Colonic mucosa (tissue), 4 donors: ENCODE results near the gene FAM222A. TPM values are rescaled to one million over a fixed set of nuclear protein-coding genes. Genes with fewer than 3 reads are reported as not detected.

ENCODE experiments used
- DNase-seq: peaks from one replicate; pipeline ENCODE4 v3.0.0-alpha.2; 2020
- H3K27ac ChIP-seq: fragments of 200-600 bp; one replicate; pipeline ENCODE4 v1.8.0; 2021
- H3K27me3 ChIP-seq: fragments of 200-600 bp; one replicate; pipeline ENCODE4 v1.8.0; 2021
- H3K36me3 ChIP-seq: fragments of 200-600 bp; one replicate; pipeline ENCODE4 v1.8.0; 2021
- H3K4me1 ChIP-seq: fragments of 200-600 bp; one replicate; pipeline ENCODE4 v1.8.0; 2021; ENCODE audit warnings: mild to moderate bottlenecking
- H3K4me3 ChIP-seq: fragments of 200-600 bp; one replicate; pipeline ENCODE4 v1.8.0; 2021
- H3K9ac ChIP-seq, 2 donors: one replicate each; pipeline ENCODE4 v1.7.0; 2013; ENCODE audit warnings: control low read depth in 2 of 2, low read depth in 2 of 2, low read length in 2 of 2
- H3K9me3 ChIP-seq: fragments of 200-600 bp; one replicate; pipeline ENCODE4 v1.8.0; 2021
- intact Hi-C: fragments of 100-400 bp; cut with DNase I; formaldehyde crosslinking; loops from one replicate; pipeline ENCODE4 v1.14.1; 2022
- total RNA-seq, 2 donors: library from RNA; stranded (reverse); fragmentation: NEBNext Ultra II Directional in 1 of 2; extraction: Animal tissue kit (Norgen Biotek cat#: 25700) in 1 of 2; gene quantifications; one replicate each; pipeline ENCODE4 v1.2.1, GENCODE V29; 2021
- TF ChIP-seq, protein P1 (sequence below): fragments of 200-600 bp; IDR thresholded peaks from one replicate; pipeline ENCODE4 v1.8.0; 2022; ENCODE audit warnings: antibody characterized with exemption, mild to moderate bottlenecking
- donor health status: healthy.
- donor health status: DM: no; HTN: no; CAD: no.
- donor health status: DM: no; HTN: no; CAD: no.

The FAM222A gene
- total RNA-seq, 2 donors from 2014 or later: 3.9 to 5.5 TPM

DNA sequence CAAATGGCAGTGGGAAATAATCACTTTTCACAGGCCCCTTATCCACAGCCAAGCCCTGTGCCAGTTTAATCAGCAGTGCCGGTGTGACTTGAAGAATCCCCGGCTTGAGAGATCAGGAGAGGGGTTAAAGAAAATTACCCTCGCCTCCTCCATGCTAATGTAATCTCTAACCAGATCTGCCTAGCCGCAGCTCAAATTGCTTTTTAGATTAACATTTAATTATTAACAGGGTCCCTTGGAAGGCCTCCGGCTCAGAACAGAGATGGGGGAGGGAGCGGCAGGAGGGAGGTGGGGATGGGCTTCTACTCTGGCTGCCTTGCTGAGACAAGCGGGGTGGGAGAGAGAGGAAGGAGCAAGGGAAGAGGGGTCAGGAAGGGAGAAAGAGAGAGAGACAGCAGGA is 24.0 kb downstream of the FAM222A start:
- no peak for DNase-seq
- Histone ChIP-seq H3K4me1 (no peaks in the 10 kb centered on the region), H3K27me3 (no peaks in the 10 kb centered on the region), H3K27ac (no peak overlapping the region), H3K4me3 (no peak overlapping the region), H3K36me3 (no peaks in the 10 kb centered on the region), H3K9ac (no peak overlapping the region), H3K9me3 (no peaks in the 10 kb centered on the region)
- TF ChIP-seq, protein P1, sequence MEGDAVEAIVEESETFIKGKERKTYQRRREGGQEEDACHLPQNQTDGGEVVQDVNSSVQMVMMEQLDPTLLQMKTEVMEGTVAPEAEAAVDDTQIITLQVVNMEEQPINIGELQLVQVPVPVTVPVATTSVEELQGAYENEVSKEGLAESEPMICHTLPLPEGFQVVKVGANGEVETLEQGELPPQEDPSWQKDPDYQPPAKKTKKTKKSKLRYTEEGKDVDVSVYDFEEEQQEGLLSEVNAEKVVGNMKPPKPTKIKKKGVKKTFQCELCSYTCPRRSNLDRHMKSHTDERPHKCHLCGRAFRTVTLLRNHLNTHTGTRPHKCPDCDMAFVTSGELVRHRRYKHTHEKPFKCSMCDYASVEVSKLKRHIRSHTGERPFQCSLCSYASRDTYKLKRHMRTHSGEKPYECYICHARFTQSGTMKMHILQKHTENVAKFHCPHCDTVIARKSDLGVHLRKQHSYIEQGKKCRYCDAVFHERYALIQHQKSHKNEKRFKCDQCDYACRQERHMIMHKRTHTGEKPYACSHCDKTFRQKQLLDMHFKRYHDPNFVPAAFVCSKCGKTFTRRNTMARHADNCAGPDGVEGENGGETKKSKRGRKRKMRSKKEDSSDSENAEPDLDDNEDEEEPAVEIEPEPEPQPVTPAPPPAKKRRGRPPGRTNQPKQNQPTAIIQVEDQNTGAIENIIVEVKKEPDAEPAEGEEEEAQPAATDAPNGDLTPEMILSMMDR: no peak
- intact Hi-C loops: no loop called here

DNA sequence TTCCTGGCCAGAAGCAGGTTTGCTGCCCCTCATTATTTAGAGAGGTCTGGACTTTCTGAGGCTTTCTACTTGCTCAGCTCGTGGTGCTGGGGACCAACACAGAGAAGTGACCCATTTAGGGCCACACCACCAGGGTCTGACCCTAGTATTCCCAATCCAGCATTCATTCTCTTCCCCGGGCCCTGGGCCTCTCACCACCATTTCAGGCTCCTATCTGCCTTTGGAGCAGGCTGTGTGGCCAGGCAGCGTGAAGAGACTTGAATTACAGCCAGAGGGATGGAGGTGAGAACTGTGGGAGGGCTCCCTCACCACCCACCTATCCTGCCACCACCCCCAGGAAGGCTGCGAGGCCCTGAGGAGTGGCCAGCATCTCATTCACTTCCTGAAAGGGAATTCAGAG is 24.6 kb downstream of the FAM222A start:
- intact Hi-C loops: no loop called here
- no peak for DNase-seq
- Histone ChIP-seq H3K36me3 (no peaks in the 10 kb centered on the region), H3K27me3 (no peaks in the 10 kb centered on the region), H3K4me1 (no peaks in the 10 kb centered on the region), H3K4me3 (no peak overlapping the region), H3K9ac (no peak overlapping the region), H3K27ac (no peak overlapping the region), H3K9me3 (no peaks in the 10 kb centered on the region)
- TF ChIP-seq, protein P1: no peak

DNA sequence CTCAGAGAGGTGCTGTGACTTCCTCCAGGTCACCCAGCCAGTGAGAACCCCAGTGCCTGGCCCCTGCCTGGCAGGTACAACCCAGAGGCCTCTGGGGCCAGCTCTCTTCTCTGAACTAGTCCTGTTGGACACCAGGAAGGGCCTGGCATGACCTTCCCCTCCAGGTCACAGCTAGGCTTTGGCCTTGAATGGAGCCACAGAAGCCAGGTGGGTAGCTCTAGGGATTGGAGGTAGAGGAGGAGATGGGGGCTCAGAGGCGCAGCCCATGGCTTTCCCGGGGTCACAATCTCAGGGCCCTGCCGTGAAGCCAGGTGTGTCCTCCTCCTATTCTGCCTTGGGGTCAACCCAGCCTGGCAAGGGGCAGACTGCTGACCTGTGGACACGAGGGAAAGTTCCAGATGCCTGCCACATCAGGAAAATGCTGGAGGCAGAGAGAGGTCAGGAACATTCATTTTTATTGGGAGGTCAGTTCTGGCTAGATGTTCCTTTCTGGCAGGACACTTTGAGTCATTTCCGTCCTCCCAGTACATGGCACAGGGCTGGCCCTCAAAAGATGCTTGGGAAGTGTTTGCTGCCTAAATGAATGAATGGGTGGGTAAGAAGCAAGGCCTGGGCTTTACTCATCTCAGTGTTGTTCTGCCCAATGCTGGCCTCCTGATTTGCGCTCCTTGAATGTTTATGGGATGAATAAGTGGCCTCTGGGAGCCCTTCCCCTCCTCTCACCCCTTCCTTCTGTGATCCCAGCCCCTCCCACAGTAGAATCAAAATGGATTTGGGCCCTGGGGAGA is 25.4 kb downstream of the FAM222A start:
- DNase-seq: no peak
- Histone ChIP-seq H3K36me3 (no peaks in the 10 kb centered on the region), H3K27ac (no peak overlapping the region), H3K27me3 (no peaks in the 10 kb centered on the region), H3K9ac (no peak overlapping the region), H3K4me1 (no peaks in the 10 kb centered on the region), H3K4me3 (no peak overlapping the region), H3K9me3 (no peaks in the 10 kb centered on the region)
- intact Hi-C loops: no loop called here
- TF ChIP-seq, protein P1: no peak

DNA sequence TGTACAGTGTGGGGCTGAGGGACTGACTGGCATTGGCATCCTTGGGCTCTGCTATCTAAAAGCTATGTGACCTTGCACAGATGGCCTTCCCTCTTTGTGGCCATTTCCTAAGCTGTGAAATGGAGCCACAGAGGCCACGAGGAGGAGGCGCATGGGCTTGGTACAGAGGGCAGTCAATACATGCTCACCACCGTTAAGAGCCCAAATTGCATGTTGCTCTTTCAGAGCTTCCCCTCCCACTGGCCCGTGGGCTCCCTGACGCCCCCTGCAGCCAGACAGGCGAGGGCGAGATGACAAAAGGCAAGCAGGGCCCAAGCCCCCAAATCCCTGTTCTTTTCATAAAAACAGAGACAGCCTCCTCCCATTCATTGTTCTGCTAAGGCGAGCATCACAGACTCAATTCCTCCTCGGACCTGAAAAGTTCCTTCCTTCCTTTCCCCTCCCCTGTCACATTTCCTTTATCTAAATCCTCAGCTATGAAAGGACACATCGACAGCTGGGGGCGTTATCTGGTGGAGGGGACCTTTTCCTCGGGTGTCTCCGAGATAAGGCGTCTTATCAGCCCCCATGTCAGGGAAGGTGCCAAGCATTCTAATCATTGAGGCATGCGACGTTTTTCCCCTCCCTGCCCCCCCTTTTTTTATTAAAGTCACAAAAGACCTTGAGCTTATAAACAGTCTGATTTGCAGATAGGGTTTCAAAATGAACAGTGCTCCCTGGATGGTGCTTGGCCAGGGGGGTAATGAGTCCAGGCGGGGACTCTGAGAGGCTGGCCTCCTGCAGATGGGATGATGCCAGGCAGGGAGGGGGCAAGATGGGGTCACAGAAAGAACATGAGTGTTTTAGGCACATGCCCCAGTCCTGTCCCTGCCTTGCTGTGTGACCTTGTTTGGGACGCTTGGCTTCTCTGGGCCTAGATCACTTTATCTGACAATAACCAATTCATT is 26.4 kb downstream of the FAM222A start:
- H3K4me1 ChIP-seq: no peaks in the 10 kb centered on the region
- no peak overlapping the region for H3K4me3 ChIP-seq
- no peak overlapping the region for H3K27ac ChIP-seq
- H3K36me3 ChIP-seq: no peaks in the 10 kb centered on the region
- H3K9me3 ChIP-seq: no peaks in the 10 kb centered on the region
- intact Hi-C loops: no loop called here
- TF ChIP-seq, protein P1: no peak
- H3K27me3 ChIP-seq: no peaks in the 10 kb centered on the region
- no peak for DNase-seq
- H3K9ac ChIP-seq: no peak overlapping the region

DNA sequence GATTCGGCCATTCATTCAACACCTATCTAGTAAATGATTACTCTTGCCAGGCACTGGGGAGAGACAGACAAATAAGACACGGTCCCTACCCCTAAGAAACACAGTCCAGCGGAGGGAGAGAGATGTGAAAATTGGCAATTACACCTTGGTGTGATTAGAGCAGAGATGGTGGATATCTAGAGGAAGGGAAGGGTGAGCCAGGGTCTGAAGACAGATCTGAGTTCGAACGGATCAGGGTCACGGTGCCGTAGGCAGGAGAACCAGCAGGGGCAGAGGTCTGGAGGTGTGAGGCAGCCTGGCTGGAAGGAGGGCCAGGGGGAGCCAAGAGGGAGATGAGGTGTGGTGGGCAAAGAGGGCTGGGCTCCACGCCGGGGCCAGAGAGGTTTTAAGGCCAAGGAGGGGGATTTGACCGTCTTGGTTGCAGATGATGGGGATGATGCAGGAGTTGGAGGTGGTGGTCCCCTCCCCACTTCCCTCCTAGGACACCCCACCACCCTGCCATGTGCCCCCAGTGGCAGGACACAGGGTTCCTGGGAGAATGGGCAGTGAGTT is 27.1 kb downstream of the FAM222A start:
- TF ChIP-seq, protein P1: no peak
- Histone ChIP-seq H3K4me3 (no peak overlapping the region), H3K4me1 (no peaks in the 10 kb centered on the region), H3K27me3 (no peaks in the 10 kb centered on the region), H3K9ac (no peak overlapping the region), H3K36me3 (no peaks in the 10 kb centered on the region), H3K9me3 (no peaks in the 10 kb centered on the region), H3K27ac (no peak overlapping the region)
- no peak for DNase-seq
- intact Hi-C loops: no loop called here
